B cell (primary cell): ENCODE results near the gene ANOS1. TPM values are rescaled to one million over a fixed set of nuclear protein-coding genes. Genes with fewer than 3 reads are reported as not detected.

Experiments used
- ATAC-seq: fragments of 200-7000 bp; cut with Tn5 transposase; one replicate; pipeline ENCODE4 v1.10.0; 2021; ENCODE audit warnings: low read depth, mild to moderate bottlenecking, moderate number of reproducible peaks, moderate library complexity
- CTCF ChIA-PET: fragments of 350-600 bp; sonication (Branson Sonifier 250); formaldehyde crosslinking; loops from one replicate; lab custom pipeline; 2021; ENCODE audit warnings: antibody characterized with exemption, inconsistent platforms; lab: Charles Lee
- POLR2A ChIA-PET: fragments of 350-600 bp; sonication (Branson Sonifier 250); formaldehyde crosslinking; loops from one replicate; lab custom pipeline; 2021; ENCODE audit warnings: antibody characterized with exemption; lab: Charles Lee
- DNase-seq: peaks from one replicate; pipeline ENCODE4 v3.0.0; 2013
- H2AFZ ChIP-seq: 2 replicates; pipeline ENCODE4 v1.6.1; 2012; ENCODE audit warnings: mild to moderate bottlenecking, low read depth, low read length; ENCODE audit not compliant: insufficient read depth, poor library complexity, severe bottlenecking
- H3K27ac ChIP-seq, 2 donors: 1 replicate in 1 of 2; 2 replicates in 1 of 2; pipeline ENCODE4 v1.5.1; 2012 to 2013; ENCODE audit warnings: low read length in 2 of 2, mild to moderate bottlenecking in 2 of 2, moderate library complexity in 1 of 2
- H3K27me3 ChIP-seq, 4 experiments: fragments of 200-600 bp in 1 of 4; sonication (generic) in 1 of 4; replicated peaks in 1 of 4; 1 replicate in 2 of 4; 2 replicates in 2 of 4; pipeline versions ENCODE4 v1.6.1 to v1.7.0; 2013 to 2016; ENCODE audit warnings: low read length in 3 of 4, mild to moderate bottlenecking in 2 of 4, mixed read lengths in 1 of 4, moderate library complexity in 1 of 4; ENCODE audit not compliant: insufficient read depth in 4 of 4, control insufficient read depth in 3 of 4; ENCODE audit errors: control extremely low read depth in 1 of 4
- H3K36me3 ChIP-seq, 2 experiments: replicated peaks in 1 of 2; 1 replicate in 1 of 2; 2 replicates in 1 of 2; pipeline versions ENCODE4 v1.6.1 to v1.7.1; 2013; ENCODE audit warnings: low read length in 1 of 2; ENCODE audit not compliant: insufficient read depth in 2 of 2, control insufficient read depth in 1 of 2; ENCODE audit errors: control extremely low read depth in 1 of 2, extremely low read depth in 1 of 2
- H3K4me1 ChIP-seq, 2 donors: fragments of 200-600 bp in 1 of 2; sonication (generic) in 1 of 2; 1 replicate in 1 of 2; 2 replicates in 1 of 2; pipeline versions ENCODE4 v1.5.1 to v1.6.1; 2013 to 2017; ENCODE audit warnings: low read length in 2 of 2; ENCODE audit not compliant: control insufficient read depth in 2 of 2, insufficient read depth in 2 of 2
- H3K4me2 ChIP-seq: replicated peaks from 2 replicates; pipeline ENCODE3; 2012; ENCODE audit warnings: mild to moderate bottlenecking, low read depth, low read length; ENCODE audit not compliant: poor library complexity, severe bottlenecking
- H3K4me3 ChIP-seq, 5 experiments: fragments of 200-600 bp in 1 of 5; sonication (generic) in 1 of 5; 1 replicate in 3 of 5; 2 replicates in 2 of 5; pipeline versions ENCODE4 v1.5.1 to v1.7.0; 2011 to 2016; ENCODE audit warnings: low read length in 4 of 5, mild to moderate bottlenecking in 4 of 5, low read depth in 2 of 5, control low read depth in 1 of 5, moderate library complexity in 1 of 5; ENCODE audit not compliant: insufficient read depth in 1 of 5; ENCODE audit errors: control extremely low read depth in 1 of 5, extremely low read depth in 1 of 5
- H3K79me2 ChIP-seq: fragments of 200-600 bp; sonication (generic); one replicate; pipeline ENCODE4 v1.6.0; 2016; ENCODE audit warnings: low read length; ENCODE audit not compliant: control insufficient read depth, insufficient read depth
- H3K9ac ChIP-seq: fragments of 200-600 bp; sonication (generic); 2 replicates; pipeline ENCODE4 v1.6.1; 2017; ENCODE audit warnings: mild to moderate bottlenecking, low read length, moderate library complexity
- H3K9me3 ChIP-seq, 3 donors: one replicate each; pipeline versions ENCODE4 v1.6.1 to v1.7.1; 2013; ENCODE audit warnings: low read length in 2 of 3; ENCODE audit not compliant: control insufficient read depth in 2 of 3, insufficient read depth in 1 of 3; ENCODE audit errors: control extremely low read depth in 1 of 3
- H4K20me1 ChIP-seq: 2 replicates; pipeline ENCODE4 v1.6.0; 2012; ENCODE audit warnings: mild to moderate bottlenecking, low read length; ENCODE audit not compliant: insufficient read depth, control insufficient read depth, poor library complexity, severe bottlenecking
- H3K27ac Mint-ChIP-seq: one replicate; pipeline ENCODE4 v1.8.0; 2021; ENCODE audit warnings: mixed read lengths
- H3K27me3 Mint-ChIP-seq: one replicate; pipeline ENCODE4 v1.8.0; 2021; ENCODE audit warnings: mixed read lengths
- H3K4me1 Mint-ChIP-seq: one replicate; pipeline ENCODE4 v1.8.0; 2021; ENCODE audit warnings: mixed read lengths
- H3K4me3 Mint-ChIP-seq: one replicate; pipeline ENCODE4 v1.8.0; 2021; ENCODE audit warnings: mixed read lengths
- H3K9me3 Mint-ChIP-seq: one replicate; pipeline ENCODE4 v1.8.0; 2022; ENCODE audit warnings: mixed read lengths; ENCODE audit not compliant: insufficient read depth
- EZH2 ChIP-seq: IDR thresholded peaks from 2 replicates; pipeline ENCODE4 v1.6.1; 2012; ENCODE audit warnings: borderline replicate concordance, low read depth, mild to moderate bottlenecking, moderate library complexity, low read length; ENCODE audit not compliant: insufficient read depth, poor library complexity, severe bottlenecking
- WGBS: methylation state at CpG from one replicate; pipeline ENCODE4 v1.1.5; 2013; ENCODE audit warnings: missing lambda C conversion rate; ENCODE audit not compliant: insufficient coverage; 5-methylcytosine and 5-hydroxymethylcytosine counted together
- intact Hi-C: fragments of 100-400 bp; cut with micrococcal nuclease; formaldehyde crosslinking; loops from one replicate; pipeline ENCODE4 v1.10.0; 2022
- polyA plus RNA-seq: library from polyadenylated mRNA; depleted of rRNA; stranded (reverse); fragments of >200 nt; gene quantifications from 2 replicates; pipeline ENCODE4 v1.2.3, GENCODE V29; 2012
- total RNA-seq, 2 donors: library from RNA; stranded (reverse); fragments of 120-200 nt in 1 of 2; gene quantifications; 1 replicate in 1 of 2; 2 replicates in 1 of 2; pipeline versions ENCODE4 v1.2.3 to v1.2.4, GENCODE V29; 2013 to 2022
- TF ChIP-seq, protein P1 (sequence below): fragments of 200-600 bp; IDR thresholded peaks from one replicate; pipeline ENCODE4 v1.8.0; 2022; ENCODE audit warnings: antibody characterized with exemption, mild to moderate bottlenecking

The ANOS1 gene
- total and polyA plus RNA-seq, 2 donors (not counting 1 experiment from before 2014, with no cell fraction given), result 0.10 TPM; not detected in 1

DNA sequence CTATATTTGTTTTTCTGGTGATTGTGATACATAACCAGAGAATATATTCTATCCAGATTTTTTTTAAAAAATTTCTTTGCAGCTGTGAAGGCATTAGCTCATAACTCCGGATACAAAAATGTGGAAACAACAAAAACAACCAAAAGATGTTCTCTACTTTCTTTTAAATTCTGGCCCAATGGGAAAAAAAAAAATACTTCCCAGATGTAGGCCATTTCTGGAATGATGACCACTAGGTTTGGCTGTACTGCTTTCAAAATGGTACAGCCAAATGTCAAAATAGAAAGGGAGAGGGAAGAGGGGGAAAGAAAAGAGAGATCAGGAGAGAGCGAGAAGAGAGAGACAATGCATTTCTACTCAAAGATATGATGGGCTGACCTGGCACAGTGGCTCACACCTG is 14.6 kb downstream of the ANOS1 start:
- no peaks in the 10 kb centered on the region for H3K27me3 ChIP-seq
- H3K4me1 Mint-ChIP-seq, result no peaks in the 10 kb centered on the region
- no peak overlapping the region for H3K27ac ChIP-seq
- no peaks in the 10 kb centered on the region for H3K9me3 ChIP-seq
- H3K4me1 ChIP-seq, result no peaks in the 10 kb centered on the region
- no peak overlapping the region for H3K9ac ChIP-seq
- H3K4me3 Mint-ChIP-seq, result no peak overlapping the region
- TF ChIP-seq EZH2, result no peak
- TF ChIP-seq, protein P1, sequence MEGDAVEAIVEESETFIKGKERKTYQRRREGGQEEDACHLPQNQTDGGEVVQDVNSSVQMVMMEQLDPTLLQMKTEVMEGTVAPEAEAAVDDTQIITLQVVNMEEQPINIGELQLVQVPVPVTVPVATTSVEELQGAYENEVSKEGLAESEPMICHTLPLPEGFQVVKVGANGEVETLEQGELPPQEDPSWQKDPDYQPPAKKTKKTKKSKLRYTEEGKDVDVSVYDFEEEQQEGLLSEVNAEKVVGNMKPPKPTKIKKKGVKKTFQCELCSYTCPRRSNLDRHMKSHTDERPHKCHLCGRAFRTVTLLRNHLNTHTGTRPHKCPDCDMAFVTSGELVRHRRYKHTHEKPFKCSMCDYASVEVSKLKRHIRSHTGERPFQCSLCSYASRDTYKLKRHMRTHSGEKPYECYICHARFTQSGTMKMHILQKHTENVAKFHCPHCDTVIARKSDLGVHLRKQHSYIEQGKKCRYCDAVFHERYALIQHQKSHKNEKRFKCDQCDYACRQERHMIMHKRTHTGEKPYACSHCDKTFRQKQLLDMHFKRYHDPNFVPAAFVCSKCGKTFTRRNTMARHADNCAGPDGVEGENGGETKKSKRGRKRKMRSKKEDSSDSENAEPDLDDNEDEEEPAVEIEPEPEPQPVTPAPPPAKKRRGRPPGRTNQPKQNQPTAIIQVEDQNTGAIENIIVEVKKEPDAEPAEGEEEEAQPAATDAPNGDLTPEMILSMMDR, result no peak
- H4K20me1 ChIP-seq, result no peaks in the 10 kb centered on the region
- no peaks in the 10 kb centered on the region for H3K36me3 ChIP-seq
- no peak overlapping the region for H3K4me3 ChIP-seq
- DNase-seq (no peak), ATAC-seq (no peak)
- ChIA-PET POLR2A (no interaction called here), CTCF (no interaction called here)
- H3K27ac Mint-ChIP-seq, result no peak overlapping the region
- H3K9me3 Mint-ChIP-seq, result no peaks in the 10 kb centered on the region
- no peak overlapping the region for H3K4me2 ChIP-seq
- intact Hi-C loops, result no loop called here
- no peak overlapping the region for H2AFZ ChIP-seq
- H3K79me2 ChIP-seq, result no peaks in the 10 kb centered on the region
- WGBS, result no CpG with 5 or more reads among the region's 2 CpGs
- no peaks in the 10 kb centered on the region for H3K27me3 Mint-ChIP-seq

DNA sequence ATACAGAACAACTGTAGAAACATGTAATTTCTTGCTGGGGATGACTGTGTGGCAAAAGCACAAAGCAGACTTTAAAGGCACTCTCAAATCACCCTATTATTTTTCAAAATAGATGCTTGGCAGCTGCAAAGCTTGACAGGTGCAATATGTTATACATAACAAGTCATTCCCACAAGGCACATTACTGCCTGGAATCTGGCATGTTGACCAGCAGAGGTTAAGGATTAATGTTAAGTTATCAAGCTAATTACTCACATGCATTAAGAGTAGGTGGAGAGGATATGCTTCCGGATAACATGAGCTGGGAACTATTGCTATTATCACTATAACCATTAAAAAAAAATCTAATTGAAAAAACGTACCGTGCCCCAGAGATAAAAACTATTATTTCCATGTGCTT is 17.8 kb downstream of the ANOS1 start:
- Histone ChIP-seq H3K9ac (no peak overlapping the region), H3K36me3 (no peaks in the 10 kb centered on the region), H3K4me3 (no peak overlapping the region), H4K20me1 (no peaks in the 10 kb centered on the region), H3K4me1 (no peaks in the 10 kb centered on the region), H3K9me3 (no peaks in the 10 kb centered on the region), H3K79me2 (no peaks in the 10 kb centered on the region), H3K27ac (no peak overlapping the region), H2AFZ (no peak overlapping the region), H3K4me2 (no peak overlapping the region), H3K27me3 (no peaks in the 10 kb centered on the region)
- Mint-ChIP-seq H3K9me3 (no peaks in the 10 kb centered on the region), H3K27me3 (no peaks in the 10 kb centered on the region), H3K4me3 (no peak overlapping the region), H3K4me1 (no peaks in the 10 kb centered on the region), H3K27ac (no peak overlapping the region)
- ATAC-seq (no peak), DNase-seq (no peak)
- intact Hi-C loops, result no loop called here
- ChIA-PET POLR2A (no interaction called here), CTCF (no interaction called here)
- no CpG with 5 or more reads among the region's 3 CpGs for WGBS
- TF ChIP-seq EZH2, result no peak
- TF ChIP-seq, protein P1, result no peak
